GM12801 (cell line): Measurements from ENCODE around the gene HDAC11.

Experiments
- CTCF ChIP-seq: IDR thresholded peaks from one replicate; pipeline ENCODE4 v1.5.1; 2011; ENCODE audit warnings: control low read depth; ENCODE audit not compliant: insufficient read length; ENCODE audit errors: extremely low read depth

The HDAC11 gene

GRCh38 chr3:13548696-13549622 is 68.9 kb downstream of the HDAC11 start, which contains the start of gene FBLN2:
TSS of gene FBLN2 (plus strand) at chr3:13549125. CDS start at chr3:13570356, 21,231 bp downstream.
- no peak for TF ChIP-seq CTCF

- TF ChIP-seq CTCF, result no peak
These were observed 69.7 kb downstream of the HDAC11 start for GRCh38 chr3:13549623-13550422.

DNA sequence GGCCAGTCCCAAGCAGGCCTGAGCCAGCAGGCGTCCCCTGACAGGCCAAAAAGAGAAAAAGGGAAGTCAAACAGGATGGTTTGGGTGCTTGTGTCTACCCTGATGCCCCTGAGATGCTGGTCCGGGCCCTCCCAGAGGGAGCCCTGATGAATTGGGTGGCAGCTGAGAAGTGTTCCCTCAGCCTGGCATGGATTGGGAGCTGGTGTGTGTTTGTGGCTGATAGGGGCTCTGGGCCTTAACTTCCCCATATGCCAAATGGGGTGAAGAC is 70.3 kb downstream of the HDAC11 start:
- TF ChIP-seq CTCF, result no peak

GRCh38 chr3:13550791-13551360 is 70.8 kb downstream of the HDAC11 start:
- TF ChIP-seq CTCF, result no peak

DNA sequence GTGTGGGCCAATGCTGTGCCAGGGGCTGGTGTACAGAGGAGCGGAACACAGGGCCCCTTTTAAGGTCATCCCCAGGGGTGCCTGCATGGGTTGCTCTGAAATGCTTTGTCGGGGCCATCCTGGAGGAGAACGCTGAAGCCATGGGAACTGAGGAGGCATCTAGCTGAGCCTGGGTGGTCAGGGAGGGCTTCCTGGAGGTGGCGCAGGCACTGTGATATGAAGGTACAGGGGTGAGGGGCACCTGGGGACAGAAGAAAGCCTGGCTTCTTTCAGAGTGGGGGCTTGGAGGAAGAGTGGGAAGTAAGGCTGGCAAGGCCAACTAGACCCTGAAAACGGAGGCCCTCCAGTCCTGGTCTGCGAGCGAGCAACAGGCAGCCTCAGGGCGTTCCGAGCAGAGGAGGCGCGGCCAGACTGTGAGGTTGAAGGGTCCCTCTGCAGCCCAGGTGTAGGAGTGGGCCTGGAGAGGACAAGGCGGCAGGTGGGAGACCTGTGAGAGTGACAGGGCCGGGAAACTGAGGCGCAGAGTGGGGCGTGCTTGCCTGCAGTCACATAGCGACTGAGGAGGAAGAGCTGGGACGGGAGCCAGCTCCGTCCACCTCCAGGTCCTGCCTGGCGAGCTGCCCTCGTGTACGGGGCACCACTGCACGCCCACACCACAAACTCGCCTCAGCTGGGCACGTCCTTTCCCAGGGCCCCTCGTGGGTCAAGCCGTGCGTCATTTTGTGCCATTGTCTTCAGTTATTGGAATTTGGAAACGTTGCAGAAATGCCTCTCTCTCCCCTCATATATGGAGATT is 72.9 kb downstream of the HDAC11 start:
- no peak for TF ChIP-seq CTCF

DNA sequence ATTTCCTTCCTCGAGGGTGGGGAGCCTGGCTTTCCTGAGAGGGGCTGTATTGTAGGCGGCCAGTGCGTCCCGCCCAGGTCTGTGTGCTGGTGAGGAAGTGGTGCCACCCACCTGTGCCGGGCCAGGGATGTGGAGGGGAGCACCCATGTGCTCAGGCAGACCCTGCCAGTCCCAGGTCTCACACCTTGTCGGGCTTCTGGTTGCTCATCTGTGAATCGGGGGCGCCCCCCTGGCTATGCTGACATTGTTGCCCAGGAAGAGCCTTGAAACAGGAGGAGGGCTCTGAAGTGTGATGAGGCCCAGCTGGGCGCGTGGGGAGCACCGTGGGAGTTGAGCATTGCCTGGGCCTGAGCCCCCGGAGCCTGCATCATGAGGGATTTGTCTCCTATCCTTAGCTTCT is 73.6 kb downstream of the HDAC11 start:
- no peak for TF ChIP-seq CTCF
